Measurements from ENCODE around the gene FCGR2B.
"Not testable (repeated sequence)": the region's sequence is repeated elsewhere in the genome, so short reads cannot be mapped to it uniquely, and the experiment has no call there.

The FCGR2B gene

DNA sequence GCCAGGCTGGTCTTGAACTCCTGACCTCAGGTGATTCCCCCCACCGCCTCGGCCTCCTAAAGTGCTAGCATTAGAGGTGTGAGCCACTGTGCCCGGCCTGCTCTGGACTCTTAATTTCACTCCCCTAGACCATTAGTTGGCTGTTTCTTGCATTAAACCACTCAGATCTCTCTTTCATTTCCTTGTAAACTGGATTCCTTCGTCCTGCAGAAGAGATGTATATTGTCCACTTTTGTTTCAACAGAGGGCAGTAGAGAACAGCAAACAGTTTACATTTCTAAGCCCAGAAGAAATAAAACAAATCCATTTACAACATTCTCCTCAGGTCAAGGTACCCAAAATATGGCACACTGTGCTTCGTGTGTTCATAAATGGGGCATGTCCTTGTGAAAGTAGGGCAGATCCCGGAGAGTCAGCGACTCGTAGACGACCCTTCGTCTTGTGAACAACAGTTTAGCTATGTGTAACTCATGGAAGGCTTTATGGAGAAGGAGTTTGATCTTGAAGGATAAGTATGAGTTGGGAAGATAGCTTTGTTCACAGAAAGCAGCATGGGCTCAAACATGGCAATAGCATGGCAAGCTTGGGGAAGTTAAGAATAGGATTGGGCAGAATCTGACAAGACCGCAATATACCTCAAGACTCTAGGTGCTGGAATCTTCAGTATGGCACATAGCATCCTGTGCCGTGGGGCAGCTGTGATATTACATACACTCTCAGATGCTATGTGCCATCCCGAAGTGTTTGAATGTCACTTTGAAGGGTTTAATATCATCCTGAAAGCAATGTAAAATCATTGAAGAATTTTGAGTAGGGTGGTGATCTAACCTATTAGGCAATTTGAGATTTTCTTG lies 15.2 kb upstream of the FCGR2B start:
- not testable (repeated sequence) for DNase-seq (ENCODE audit: low read depth)

DNA sequence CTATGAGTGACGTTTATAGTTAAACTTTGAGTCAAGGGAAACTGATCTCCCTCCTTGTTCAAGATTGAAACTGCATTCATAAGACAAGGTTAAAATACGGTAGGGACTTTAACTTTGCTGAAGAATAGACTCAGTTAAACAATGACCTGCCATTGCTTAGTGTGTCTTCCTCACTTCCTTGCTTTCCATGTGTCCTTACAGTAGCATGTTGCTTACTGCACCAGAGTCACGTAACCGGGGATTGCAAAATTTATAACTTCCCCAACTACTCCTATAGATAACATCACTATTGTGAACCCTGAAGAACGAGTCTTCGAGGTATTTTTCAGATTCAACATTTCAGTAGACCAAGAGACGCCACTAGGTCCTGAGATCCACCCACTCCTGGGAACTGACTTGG lies 9.4 kb upstream of the FCGR2B start:
- DNase-seq (ENCODE audit: low read depth): not testable (repeated sequence)

DNA sequence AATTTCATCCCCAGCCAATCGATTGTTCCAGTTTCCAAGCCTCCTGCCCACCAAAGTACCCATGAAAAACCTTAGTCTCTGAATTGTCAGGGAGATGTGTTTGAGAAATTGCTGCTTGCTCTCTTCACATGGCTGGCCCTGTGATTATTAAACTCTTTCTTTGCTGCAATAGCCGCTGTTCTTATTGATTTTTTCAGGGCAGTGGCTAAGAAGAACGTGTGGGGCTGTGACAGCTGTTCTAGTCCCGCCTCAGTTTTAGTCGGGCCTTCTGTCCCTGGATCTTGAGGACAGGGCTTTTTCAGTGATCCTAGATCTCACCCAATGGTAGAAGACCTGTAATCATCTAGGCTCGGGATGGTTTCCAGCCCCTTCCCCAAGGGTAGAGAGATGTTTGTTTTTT lies 9.0 kb upstream of the FCGR2B start:
- not testable (repeated sequence) for DNase-seq (ENCODE audit: low read depth)

DNA sequence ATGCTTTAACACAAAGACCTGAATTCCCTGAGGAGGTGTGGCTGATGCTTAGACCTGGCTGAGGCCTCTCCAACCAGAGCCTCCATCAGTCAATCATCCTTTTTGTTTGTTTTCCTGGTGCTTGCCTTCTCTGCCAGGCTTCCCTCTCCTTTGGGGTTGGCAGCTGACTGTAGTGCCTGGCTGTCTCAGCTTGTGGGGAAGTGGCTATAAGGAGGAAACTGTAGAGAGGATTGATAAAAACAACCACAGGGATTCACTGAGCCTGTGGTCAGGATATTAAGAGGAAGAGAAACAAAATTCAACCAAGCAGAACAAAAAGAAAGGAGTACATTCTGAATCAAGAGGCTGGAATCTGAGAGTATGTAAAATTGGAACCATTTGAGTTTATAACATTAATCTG lies 4.4 kb upstream of the FCGR2B start:
- DNase-seq (ENCODE audit: low read depth): not testable (repeated sequence)

DNA sequence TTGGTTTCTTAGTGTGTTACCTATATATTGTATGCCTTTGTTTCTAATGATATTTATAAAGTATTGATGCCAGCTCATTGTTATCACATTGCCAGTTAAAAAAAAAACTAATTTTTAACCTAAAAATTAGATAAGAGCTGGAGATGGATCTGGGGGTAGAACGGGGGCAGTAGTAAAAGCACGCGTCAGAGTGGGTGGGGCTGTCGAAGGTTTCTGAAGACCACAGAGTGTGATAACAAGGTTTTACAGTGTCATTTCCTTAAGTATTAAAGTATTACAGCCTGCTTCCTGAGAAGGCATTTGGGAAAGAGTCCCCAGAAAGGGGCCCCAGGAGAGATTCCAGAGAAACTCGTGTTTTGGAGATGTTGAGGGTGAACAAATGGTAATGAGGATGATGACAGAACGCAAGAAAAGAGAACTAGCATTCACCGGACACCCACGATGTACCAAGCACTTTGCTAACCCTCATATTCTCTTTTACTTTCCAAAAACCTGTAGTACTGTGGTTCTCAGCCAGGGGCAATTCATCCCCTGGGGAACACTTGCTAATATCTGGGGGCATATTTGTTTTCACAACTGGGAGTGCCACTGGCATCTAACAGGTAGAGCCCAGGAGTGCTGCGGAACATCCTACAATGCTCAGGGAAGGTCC lies 1.2 kb upstream of the FCGR2B start:
- not testable (repeated sequence) for DNase-seq (ENCODE audit: low read depth)

DNA sequence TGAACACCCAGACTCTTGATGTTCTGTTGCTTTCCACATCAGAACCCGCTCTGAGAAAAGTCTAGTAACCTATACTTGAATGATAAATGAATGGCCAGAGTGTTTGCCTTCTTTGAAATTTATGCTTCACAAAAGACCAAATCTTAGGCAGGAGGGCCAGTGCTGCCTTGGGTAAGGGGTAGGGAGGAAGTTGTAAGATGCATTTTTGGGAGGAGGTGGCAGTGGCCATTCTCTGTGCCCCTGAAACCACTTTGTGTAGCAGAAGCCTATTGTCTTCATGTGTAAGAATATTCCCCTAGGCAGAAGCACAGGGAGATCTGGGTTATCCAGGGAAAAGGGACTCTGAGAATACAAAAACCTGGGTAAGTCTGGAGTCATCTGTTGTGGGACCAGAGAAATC lies 626 bp downstream of the FCGR2B start:
- not testable (repeated sequence) for DNase-seq (ENCODE audit: low read depth)

DNA sequence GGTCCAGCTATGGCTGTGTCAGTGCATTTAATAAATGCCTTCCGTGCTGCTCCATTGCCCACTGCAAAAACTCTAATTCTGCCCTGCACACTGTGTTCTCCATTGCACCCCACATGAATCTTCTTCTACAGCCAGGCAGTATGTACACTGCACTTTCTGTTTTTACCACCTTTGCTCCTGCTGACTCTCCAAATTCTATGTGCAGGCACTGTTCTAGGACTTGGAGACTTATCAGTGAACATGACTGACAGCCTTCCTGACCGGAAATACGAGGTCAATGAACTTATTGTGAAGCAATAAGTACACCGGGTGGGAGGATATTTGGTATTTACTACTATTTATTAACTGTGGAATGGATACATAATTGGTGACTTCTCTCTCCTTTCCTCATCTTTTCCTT lies 1.7 kb downstream of the FCGR2B start:
- DNase-seq (ENCODE audit: low read depth): not testable (repeated sequence)

DNA sequence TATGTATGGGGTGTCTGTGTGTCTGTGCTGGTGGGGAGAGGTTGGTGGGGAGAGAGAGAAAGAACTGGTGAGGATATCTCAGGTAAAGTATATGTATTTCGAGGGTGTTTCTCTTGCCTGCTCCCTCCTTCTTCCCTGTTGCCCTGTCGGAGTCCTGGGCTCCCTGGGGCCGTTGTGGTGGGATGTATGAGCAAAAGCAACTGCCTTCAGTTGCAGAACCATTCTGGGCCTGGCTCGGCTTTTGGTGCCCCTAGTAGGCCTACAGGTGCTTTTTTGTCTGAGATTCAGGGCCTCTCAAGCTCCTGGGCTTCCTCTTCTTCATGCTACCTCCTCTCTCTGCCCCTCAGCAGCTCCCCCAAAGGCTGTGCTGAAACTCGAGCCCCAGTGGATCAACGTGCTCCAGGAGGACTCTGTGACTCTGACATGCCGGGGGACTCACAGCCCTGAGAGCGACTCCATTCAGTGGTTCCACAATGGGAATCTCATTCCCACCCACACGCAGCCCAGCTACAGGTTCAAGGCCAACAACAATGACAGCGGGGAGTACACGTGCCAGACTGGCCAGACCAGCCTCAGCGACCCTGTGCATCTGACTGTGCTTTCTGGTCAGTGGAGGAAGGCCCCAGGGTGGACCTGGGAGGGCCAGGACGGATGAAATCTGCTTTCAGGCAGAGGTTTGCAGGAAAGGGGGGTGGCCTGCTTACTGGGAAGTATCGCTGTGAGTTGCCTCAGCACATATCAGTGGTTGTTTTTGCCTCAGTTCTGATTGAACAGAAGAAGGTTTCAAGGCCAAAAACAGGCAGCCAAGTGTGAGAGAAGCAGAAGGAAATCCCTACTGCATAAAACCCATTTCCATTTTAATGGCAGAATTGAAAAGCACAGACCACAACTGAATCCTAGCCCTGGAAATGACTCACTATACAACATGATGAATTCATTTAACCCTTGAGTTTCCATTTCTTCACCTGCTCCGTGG lies 8.4 kb downstream of the FCGR2B start:
- DNase-seq (ENCODE audit: low read depth): not testable (repeated sequence)

DNA sequence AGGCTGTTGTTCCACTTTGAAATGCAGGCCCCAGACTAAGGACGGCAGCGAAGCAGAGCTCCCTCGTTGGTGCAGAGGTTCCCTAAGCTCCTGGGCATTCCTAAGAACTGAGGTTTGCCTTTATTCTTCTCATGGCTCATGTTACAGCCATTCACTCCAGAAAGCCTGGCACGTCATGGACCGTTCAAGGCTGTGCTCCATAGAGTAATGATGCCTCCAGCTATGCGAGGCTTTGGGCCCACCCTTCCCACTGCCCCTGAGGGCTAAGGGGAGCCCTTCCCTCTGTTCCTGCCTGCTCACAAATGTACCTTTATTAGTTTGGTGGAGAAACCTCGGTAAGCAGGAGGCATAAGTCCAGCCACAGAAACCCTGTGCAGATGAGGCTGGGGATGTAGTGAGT lies 10.5 kb downstream of the FCGR2B start:
- DNase-seq (ENCODE audit: low read depth): not testable (repeated sequence)

DNA sequence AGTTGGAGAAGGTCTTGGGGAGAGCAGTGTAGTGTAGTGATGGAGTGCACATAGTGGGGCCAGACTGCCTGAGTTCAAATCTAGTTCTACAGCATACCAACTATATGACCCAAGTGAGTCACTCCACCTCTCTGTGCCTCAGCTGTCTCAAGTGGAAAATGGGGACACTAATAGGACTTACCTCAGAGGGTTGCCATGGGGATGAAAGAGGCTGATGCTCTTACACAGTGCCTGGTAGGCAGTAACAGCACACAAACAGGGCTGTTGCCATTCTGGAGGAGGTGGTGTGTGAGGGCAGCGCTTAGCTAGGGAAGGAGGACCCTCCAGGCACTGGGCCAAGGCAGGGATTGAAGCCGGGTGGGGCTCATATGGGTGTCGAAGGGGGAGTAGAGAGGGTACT lies 11.5 kb downstream of the FCGR2B start:
- not testable (repeated sequence) for DNase-seq (ENCODE audit: low read depth)

DNA sequence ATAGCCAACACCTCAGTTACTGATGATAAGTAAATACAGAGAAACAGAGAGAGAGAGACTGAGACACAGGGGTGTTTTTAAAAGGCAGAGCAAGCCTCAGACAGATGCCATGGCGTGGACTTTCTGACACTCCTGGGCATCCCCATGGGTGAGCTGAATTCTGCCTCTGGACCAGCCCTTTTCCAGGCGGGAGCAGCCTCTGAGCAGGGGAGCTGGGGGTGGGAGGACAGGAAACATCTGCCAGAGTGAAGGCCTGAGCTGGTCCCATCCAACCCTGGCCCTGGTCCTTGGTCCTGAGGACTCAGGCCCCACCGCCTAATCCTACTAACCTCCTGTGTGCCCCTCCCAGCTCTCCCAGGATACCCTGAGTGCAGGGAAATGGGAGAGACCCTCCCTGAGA lies 12.0 kb downstream of the FCGR2B start:
- not testable (repeated sequence) for DNase-seq (ENCODE audit: low read depth)

DNA sequence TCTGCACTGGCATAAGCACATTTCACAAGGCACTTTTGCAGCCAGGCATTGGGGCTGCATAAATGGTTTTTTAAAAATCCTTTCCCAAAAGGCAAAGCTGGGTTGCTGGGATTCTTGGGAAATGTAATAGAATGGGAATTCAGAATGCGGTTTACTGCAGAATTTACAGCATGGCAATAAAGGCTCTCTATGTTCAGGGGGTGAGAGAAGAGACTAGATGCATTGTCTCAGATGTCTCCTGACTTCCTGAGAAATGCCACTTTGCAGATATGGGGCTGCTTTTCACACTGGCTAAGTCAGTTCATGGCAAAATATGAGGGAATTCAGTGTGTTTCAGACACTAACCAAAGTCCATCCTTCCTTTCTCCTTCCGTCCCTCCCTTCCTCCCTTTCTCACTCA lies 13.5 kb downstream of the FCGR2B start:
- no peak for DNase-seq (ENCODE audit: low read depth)

DNA sequence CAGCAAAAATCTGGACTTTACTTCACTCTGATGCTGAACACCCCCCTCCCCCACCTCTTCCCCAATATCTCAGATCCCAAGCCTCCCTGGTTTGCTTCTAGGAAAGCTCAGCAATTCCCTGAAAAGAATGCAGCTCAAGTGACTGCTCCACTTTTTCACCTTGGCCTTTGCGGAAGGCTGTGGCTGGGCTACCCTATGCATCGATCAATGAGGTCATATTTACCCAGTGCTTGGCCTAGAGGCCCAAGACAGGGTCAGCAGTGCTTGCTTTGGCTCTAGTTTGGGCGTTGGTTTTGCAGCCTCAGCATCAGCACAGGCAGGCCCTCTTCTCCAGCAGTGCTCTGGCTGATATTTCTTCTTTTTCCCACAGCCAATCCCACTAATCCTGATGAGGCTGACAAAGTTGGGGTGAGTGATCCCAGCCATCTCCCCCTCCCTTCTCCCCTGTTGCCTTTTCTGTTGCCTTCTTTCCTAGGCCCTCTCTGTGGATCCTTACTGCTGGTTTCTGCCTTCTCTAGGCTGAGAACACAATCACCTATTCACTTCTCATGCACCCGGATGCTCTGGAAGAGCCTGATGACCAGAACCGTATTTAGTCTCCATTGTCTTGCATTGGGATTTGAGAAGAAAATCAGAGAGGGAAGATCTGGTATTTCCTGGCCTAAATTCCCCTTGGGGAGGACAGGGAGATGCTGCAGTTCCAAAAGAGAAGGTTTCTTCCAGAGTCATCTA lies 14.2 kb downstream of the FCGR2B start:
- DNase-seq (ENCODE audit: low read depth): no peak

DNA sequence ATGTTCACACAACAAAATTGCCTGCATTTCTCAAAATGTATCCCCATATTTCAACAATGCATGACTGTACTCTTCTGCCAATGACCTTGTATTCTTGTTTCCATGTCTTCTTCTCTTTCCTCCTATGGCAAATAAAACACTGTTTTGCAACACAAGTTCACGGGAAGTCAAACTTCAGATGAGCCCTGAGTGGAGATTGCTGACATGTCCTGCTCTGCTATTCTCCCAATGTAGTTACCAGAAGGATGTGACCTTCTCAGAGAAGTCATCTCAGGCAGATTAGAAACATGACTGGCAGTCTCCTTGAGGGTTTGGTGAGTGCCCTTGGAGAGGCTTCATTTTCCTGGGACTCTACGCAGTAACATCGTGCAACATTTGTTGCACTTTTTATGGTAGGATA lies 15.6 kb downstream of the FCGR2B start:
- DNase-seq (ENCODE audit: low read depth): no peak

DNA sequence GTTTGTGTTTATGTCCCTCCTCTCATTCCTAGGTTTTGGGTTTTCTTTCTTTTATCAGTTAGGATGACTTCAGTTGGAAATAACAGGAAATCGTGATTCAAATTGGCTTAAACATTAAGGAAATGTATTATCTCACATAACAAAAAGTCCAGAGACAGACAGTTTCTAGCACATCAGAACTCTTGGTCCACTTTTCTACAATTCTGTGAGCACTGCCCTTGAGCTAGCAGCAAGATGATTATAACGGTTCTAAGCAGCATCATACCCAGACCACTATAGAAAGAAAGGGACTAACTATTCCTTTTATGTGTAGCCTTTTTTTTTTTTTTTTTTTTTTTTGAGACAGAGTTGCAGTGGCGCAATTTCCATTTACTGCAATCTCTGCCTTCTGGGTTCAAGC lies 18.9 kb downstream of the FCGR2B start:
- no peak for DNase-seq (ENCODE audit: low read depth)

DNA sequence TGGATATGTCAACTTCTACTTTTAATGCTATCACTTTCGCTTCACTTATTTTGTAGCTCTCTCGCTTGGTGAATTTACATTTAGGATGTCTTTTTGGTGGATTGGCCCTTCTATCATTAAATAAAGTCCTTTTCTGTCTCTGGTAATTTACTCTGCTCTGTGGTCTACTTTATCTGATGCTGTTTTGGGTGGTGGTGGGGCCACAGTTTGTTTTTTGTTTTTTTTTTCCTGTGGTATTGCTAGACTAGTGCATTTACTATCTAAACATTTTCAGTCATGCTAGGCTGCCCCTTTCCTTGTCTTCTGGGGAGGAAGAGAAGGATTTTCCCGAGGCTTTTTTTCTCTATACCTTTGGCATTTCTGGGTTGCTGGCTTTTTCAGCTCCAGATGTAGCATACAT lies 26.0 kb downstream of the FCGR2B start:
- DNase-seq (ENCODE audit: low read depth): no peak

DNA sequence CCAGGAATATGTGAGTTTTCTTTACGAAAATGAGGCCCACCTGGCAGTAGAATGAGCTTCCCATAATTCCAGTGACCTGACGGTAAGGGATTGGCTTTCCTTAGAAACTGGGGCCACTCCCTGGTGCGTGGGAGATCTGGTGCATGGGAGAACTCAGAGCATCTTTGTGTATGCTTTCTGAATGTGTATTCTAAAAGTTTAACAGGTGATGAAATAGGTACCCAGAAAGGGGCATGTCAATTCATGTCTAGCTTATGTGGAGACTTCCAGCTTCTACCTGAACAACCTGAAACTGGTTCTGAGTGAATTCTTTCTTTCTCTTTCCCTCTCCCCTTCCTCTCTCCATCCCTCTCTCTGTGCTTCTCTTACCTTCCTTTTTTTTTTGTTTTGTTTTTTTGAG lies 28.9 kb downstream of the FCGR2B start:
- DNase-seq (ENCODE audit: low read depth): no peak

DNA sequence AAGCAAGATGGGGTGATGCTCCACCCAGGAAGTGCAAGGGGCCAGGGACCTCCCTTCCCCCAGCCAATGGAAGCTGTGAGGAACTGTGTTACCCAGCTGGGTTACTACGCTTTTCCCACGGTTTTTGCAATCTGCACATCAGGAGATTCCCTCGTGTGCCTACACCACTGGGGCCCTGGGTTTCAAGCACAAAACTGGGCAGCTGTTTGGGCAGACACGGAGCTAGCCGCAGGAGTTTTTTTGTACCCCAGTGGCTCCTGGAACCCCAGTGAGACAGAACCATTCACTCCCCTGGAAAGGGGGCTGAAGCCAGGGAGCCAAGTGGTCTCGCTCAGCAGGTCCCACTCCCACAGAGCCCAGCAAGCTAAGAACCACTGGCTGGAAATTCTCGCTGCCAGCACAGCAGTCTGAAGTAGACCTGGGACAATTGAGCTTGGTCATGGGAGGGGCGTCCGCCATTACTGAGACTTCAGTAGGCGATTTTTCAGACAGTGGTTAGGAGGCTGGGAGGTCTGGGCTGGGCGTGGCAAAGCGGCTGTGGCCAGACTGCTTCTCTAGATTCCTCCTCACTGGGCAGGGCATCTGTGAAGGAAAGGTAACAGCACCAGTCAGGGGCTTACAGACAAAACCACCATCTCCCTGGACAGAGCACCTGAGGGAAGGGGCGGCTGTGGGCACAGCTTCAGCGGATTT lies 30.2 kb downstream of the FCGR2B start:
- DNase-seq (ENCODE audit: low read depth): not testable (repeated sequence)

DNA sequence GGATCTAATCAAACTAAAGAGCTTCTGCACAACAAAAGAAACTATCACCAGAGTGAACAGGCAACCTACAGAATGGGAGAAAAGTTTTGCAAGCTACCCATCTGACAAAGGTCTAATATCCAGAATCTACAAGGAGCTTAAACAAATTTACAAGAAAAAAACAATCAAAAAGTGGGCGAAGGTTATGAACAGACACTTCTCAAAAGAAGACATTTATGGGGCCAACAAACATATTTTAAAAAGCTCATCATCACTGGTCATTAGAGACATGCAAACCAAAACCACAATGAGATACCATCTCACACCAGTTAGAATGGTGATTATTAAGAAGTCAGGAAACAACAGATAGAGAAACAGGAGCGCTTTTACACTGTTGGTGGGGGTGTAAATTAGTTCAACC lies 35.4 kb downstream of the FCGR2B start:
- not testable (repeated sequence) for DNase-seq (ENCODE audit: low read depth)

DNA sequence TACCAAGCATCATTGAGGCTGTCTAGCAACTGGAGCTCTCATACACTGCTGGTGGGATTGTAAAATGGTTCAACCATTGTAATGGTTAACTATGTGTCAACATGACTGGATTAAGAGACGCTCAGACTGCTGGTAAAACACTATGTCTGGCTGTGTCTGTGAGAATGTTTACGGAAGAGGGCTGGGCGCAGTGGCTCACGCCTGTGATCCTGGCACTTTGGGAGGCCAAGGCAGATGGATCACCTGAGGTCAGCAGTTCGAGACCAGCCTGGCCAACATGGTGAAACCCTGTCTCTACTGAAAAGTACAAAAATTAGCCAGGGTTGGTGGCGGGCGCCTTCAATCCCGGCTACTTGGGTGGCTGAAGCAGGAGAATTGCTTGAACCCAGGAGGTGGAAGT lies 39.3 kb downstream of the FCGR2B start:
- no peak for DNase-seq (ENCODE audit: low read depth)

DNA sequence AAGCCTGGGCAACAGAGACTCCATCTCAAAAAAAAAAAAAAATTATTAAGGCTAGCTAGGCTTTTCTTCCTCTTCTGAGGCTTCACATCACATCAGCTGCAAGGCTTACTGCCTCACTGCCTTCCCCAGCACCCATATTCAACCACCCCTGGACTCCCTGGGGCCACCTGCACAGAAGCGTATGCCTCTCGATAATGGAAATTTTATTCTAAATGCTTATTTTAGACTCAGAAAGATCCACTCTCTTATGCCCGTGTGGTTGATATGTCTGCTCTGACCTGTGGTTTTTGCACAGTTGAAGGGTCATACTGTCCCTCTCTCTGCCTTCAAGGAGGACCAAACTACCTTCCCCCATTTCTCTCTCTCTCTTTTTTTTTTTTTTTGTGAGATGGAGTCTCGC lies 42.6 kb downstream of the FCGR2B start:
- DNase-seq (ENCODE audit: low read depth): no peak
